Ovary (tissue), 9 donors: ENCODE measurements around the gene CHRNA1. TPM values are rescaled to one million over a fixed set of nuclear protein-coding genes. Genes with fewer than 3 reads are reported as not detected.

ENCODE experiments used
- DNase-seq, 5 donors: peaks; one replicate each; pipeline ENCODE4 v3.0.0-alpha.2; 2019 to 2020
- H3K27ac ChIP-seq, 2 donors: fragments of 200-600 bp; one replicate each; pipeline versions ENCODE4 v1.5.1 to v1.8.0; 2019 to 2022
- H3K27me3 ChIP-seq: fragments of 200-600 bp; one replicate; pipeline ENCODE4 v1.8.0; 2022
- H3K36me3 ChIP-seq: fragments of 200-600 bp; sonication (generic); one replicate; pipeline ENCODE4 v1.5.1; 2019
- H3K4me1 ChIP-seq: one replicate; pipeline ENCODE4 v1.8.1; 2013; ENCODE audit warnings: mild to moderate bottlenecking, moderate library complexity; ENCODE audit not compliant: insufficient read depth
- H3K4me3 ChIP-seq: fragments of 200-600 bp; sonication (generic); one replicate; pipeline ENCODE4 v1.5.1; 2017
- H3K9me3 ChIP-seq, 2 donors: fragments of 200-600 bp in 1 of 2; sonication (generic) in 1 of 2; one replicate each; pipeline versions ENCODE4 v1.5.1 to v1.8.1; 2013 to 2019; ENCODE audit warnings: mild to moderate bottlenecking in 1 of 2, moderate library complexity in 1 of 2
- CTCF ChIP-seq, 3 donors: fragments of 450-650 bp in 2 of 3; fragments of 200-600 bp in 1 of 3; IDR thresholded peaks; one replicate each; pipeline versions ENCODE4 v1.5.1 to v1.8.0; 2016 to 2022; ENCODE audit warnings: antibody characterized with exemption in 3 of 3, mild to moderate bottlenecking in 1 of 3
- EP300 ChIP-seq: sonication (generic); formaldehyde crosslinking; IDR thresholded peaks from one replicate; pipeline ENCODE4 v1.6.1; 2017; ENCODE audit warnings: antibody characterized with exemption
- POLR2A ChIP-seq: fragments of 450-650 bp; IDR thresholded peaks from one replicate; pipeline ENCODE4 v1.6.1; 2017; ENCODE audit warnings: antibody characterized with exemption, mild to moderate bottlenecking, moderate library complexity
- WGBS, 3 donors: extraction: QIAGEN DNeasy Blood & Tissue Kit in 1 of 3; methylation state at CpG; one replicate each; pipeline versions ENCODE4 v1.1.5 to v1.1.7; 2013 to 2017; 5-methylcytosine and 5-hydroxymethylcytosine counted together
- intact Hi-C, 4 donors: fragments of 100-400 bp; cut with DNase I; formaldehyde crosslinking; loops; one replicate each; pipeline versions ENCODE4 v1.11.0 to v1.15.1; 2022 to 2023
- polyA plus RNA-seq, 2 donors: library from polyadenylated mRNA; stranded (reverse); fragments of 200-250 nt in 1 of 2; fragments of 350-450 nt in 1 of 2; fragmentation: Illumina TruSeq in 1 of 2; extraction: RNeasy Lipid Tissue Mini Kit (QIAGEN cat#74804) in 1 of 2; gene quantifications; one replicate each; pipeline ENCODE4 v1.2.3, GENCODE V29; 2013 to 2014
- total RNA-seq, 7 donors: library from RNA; depleted of rRNA in 2 of 7; stranded (reverse); fragments of >200 nt in 2 of 7; fragmentation: NEBNext Ultra II Directional in 3 of 7; extraction: Animal tissue kit (Norgen Biotek cat#: 25700) in 3 of 7; gene quantifications; one replicate each; pipeline versions ENCODE4 v1.1.0 to v1.2.4, GENCODE V29; 2016 to 2023
- donor health status: DM: no; HTN: no; CAD: no; lungs with moderate emphysema.
- donor health status: DM: no; HTN: no; CAD: no.
- donor health status: Bipolar disorder and iron deficiency.
- donor health status: DM: yes; HTN: yes; CAD: no.
- donor health status: DM: no; HTN: no; CAD: no.
- donor health status: DM: yes; HTN: yes; CAD: no.

CHRNA1 gene
- total and polyA plus RNA-seq, 9 donors: 0.05 to 1.4 (median 0.45) TPM; not detected in 6

- H3K36me3 ChIP-seq: no peaks in the 10 kb centered on the region
- intact Hi-C loops: no loop called here
- 76 to 86% (median 85%) methylated on average over 3 of the region's 3 CpGs for WGBS, 3 donors
- H3K9me3 ChIP-seq: no peaks in the 10 kb centered on the region
- no peak for DNase-seq
- TF ChIP-seq EP300 (no peak), POLR2A (no peak), CTCF (IDR thresholded peaks at IDR 0.05) (no peak)
- no peaks in the 10 kb centered on the region for H3K4me1 ChIP-seq
- no peak overlapping the region for H3K4me3 ChIP-seq
- no peaks in the 10 kb centered on the region for H3K27me3 ChIP-seq
- no peak overlapping the region for H3K27ac ChIP-seq
These were observed 30.6 kb upstream of the CHRNA1 start for GRCh38 chr2:174794851-174795374.

- WGBS, 3 donors: 87 to 88% (median 88%) methylated on average over 7 of the region's 7 CpGs
- intact Hi-C loops: no loop called here
- no peaks in the 10 kb centered on the region for H3K27me3 ChIP-seq
- H3K4me3 ChIP-seq: no peak overlapping the region
- no peaks in the 10 kb centered on the region for H3K9me3 ChIP-seq
- DNase-seq: no peak
- no peaks in the 10 kb centered on the region for H3K36me3 ChIP-seq
- no peak overlapping the region for H3K27ac ChIP-seq
- no peaks in the 10 kb centered on the region for H3K4me1 ChIP-seq
- TF ChIP-seq EP300: no peak
- no peak for TF ChIP-seq POLR2A
- TF ChIP-seq CTCF (IDR thresholded peaks at IDR 0.05): no peak
These were observed 28.2 kb upstream of the CHRNA1 start for GRCh38 chr2:174792309-174793025.

- Histone ChIP-seq H3K9me3 (no peaks in the 10 kb centered on the region), H3K36me3 (no peaks in the 10 kb centered on the region), H3K27me3 (no peaks in the 10 kb centered on the region), H3K4me1 (no peaks in the 10 kb centered on the region), H3K27ac (no peak overlapping the region), H3K4me3 (no peak overlapping the region)
- 81 to 88% (median 83%) methylated on average over 7 of the region's 7 CpGs for WGBS, 3 donors
- no peak for DNase-seq
- no peak for TF ChIP-seq POLR2A
- no peak for TF ChIP-seq EP300
- TF ChIP-seq CTCF (IDR thresholded peaks at IDR 0.05): no peak
- intact Hi-C loops: no loop called here
These were observed 27.5 kb upstream of the CHRNA1 start for GRCh38 chr2:174791746-174792280.

GRCh38 chr2:174791020-174791419, 26.7 kb upstream of the CHRNA1 start:
- no peaks in the 10 kb centered on the region for H3K27me3 ChIP-seq
- H3K9me3 ChIP-seq: no peaks in the 10 kb centered on the region
- TF ChIP-seq EP300: no peak
- TF ChIP-seq POLR2A: no peak
- no peak for TF ChIP-seq CTCF (IDR thresholded peaks at IDR 0.05)
- no peak for DNase-seq
- no peak overlapping the region for H3K27ac ChIP-seq
- WGBS, 3 donors: 56 to 81% (median 78%) methylated on average over 8 of the region's 8 CpGs
- intact Hi-C loops: no loop called here
- H3K4me1 ChIP-seq: no peaks in the 10 kb centered on the region
- H3K36me3 ChIP-seq: no peaks in the 10 kb centered on the region
- H3K4me3 ChIP-seq: no peak overlapping the region
